ENCODE measurements around the gene ELOVL3. TPM values are rescaled to one million over a fixed set of nuclear protein-coding genes. Genes with fewer than 3 reads are reported as not detected.

ELOVL3 gene, protein sequence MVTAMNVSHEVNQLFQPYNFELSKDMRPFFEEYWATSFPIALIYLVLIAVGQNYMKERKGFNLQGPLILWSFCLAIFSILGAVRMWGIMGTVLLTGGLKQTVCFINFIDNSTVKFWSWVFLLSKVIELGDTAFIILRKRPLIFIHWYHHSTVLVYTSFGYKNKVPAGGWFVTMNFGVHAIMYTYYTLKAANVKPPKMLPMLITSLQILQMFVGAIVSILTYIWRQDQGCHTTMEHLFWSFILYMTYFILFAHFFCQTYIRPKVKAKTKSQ
- not detected in 2 replicates for total RNA-seq (2014; rRNA removed; shearing (Covaris generic))

DNA sequence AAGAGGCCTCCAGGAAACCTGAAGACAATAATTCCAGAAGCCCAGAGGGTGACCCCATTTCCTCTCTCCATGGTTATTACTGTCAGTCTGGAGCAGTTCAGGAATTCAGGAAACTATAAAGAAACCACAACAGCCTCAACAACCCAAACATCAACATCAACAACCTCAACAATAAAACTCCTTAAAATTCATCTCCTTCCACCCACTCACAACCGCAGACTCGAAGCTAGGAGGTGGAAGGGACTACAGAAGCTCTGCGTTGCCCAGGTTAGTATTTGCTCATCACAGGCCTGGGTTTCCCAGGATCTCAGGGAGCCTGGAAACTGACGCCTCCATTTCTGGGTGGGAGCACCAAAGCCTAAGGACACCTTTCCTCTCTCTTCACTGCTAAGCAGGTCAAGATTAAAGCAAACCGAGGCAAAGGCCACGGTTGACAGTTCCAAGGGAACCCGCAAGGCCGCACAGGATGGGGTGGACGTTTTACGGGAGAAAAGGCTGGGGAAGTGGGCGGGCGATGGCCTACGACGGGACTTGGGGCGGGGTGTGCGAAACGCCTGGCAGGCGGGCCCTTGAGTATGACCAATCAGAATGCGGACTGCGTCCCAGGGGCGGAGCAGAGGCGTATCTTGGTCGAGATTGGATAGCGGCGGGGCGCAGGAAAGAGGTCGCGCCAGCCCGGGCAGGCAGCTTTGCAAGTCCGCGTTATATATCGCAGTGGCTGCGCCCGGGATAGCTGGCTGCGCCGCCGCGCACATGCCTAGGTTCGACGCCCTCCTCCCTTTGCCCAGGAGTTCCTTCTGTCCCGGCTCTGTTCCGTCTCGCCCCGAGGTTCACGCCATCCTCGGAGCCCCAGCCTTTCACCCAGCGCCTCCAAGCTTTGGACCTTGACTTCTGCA lies at the start of gene ELOVL3:
Gene ELOVL3 (plus strand): TSS at position 654 of the 896 bp plus-strand sequence. CDS start 250 bp downstream, outside the sequence.

GRCh38 chr10:102241444-102242117 lies 15.5 kb downstream of the ELOVL3 start, which contains the start of gene PITX3:
Gene PITX3 (minus strand): TSS chr10:102241512. CDS start chr10:102232080, 9,432 bp downstream.

DNA sequence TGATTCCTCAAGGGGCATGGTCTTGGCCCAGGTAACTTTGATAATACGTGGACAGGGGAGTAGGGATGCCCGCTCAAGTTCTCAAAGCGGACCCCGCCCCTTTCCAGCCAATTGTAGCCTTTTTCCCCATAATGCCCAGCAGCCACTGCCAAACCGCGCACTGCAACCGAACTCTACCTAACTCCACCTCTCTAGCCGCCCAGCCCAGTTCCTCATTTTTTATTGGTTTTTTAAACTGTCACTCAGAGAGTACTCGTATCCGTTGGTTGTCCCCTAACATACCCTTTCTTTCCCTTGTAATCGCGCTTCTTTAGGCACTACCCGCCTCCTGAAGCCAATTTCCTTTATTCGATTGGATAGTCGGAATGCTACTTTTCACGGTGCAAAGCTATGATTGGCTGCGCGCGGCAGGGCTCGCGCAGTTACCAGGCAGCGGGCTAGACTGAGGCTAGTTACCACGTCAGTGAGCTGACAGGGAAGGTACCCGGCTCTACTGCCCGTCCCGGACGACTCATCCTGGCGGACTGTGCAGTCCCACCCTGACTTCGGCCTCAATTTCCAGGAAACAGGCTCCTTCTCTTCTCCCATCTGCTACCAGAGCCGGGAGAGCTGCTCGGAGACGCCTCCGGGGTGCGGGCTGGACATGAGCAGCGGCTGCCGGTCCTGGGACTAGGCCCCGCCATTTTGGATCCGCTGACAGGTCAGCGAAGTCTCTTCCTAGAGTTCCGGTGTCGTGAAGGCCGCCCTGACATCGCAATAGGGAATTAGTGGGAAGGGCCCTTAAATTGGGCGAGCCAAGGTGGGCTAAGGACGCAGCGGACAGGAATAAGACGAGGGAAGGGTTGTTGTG lies 19.2 kb downstream of the ELOVL3 start, which contains the start of gene GBF1:
Gene GBF1 (plus strand): TSS at position 451 of the 850 bp plus-strand sequence. CDS start 13,407 bp downstream, outside the sequence.

Other genes starting within 250 kb of the ELOVL3 start
- gene ARMH3, start 170.1 kb upstream of the ELOVL3 start, total RNA-seq (2014; rRNA removed; shearing (Covaris generic)): 9.6 and 11.7 TPM in 2 replicates
- gene HPS6, start 160.9 kb upstream of the ELOVL3 start, total RNA-seq (2014; rRNA removed; shearing (Covaris generic)): 31.3 and 35.3 TPM in 2 replicates
- 41.8 and 44.1 TPM in 2 replicates for gene LDB1, start 105.9 kb upstream of the ELOVL3 start, total RNA-seq (2014; rRNA removed; shearing (Covaris generic))
- gene PPRC1, start 93.3 kb upstream of the ELOVL3 start, total RNA-seq (2014; rRNA removed; shearing (Covaris generic)): 56.1 and 57.4 TPM in 2 replicates
- 132 and 158 TPM in 2 replicates for gene NOLC1, start 73.9 kb upstream of the ELOVL3 start, total RNA-seq (2014; rRNA removed; shearing (Covaris generic))
- not detected in 2 replicates for gene PITX3, start 15.2 kb downstream of the ELOVL3 start, total RNA-seq (2014; rRNA removed; shearing (Covaris generic))
- 23.5 and 26.4 TPM in 2 replicates for gene GBF1, start 19.2 kb downstream of the ELOVL3 start, total RNA-seq (2014; rRNA removed; shearing (Covaris generic))
- 61.8 and 73.7 TPM in 2 replicates for gene NFKB2, start 169.4 kb downstream of the ELOVL3 start, total RNA-seq (2014; rRNA removed; shearing (Covaris generic))
- gene PSD, start 192.5 kb downstream of the ELOVL3 start, total RNA-seq (2014; rRNA removed; shearing (Covaris generic)): 0.11 and 1.0 TPM in 2 replicates
- gene FBXL15, start 194.5 kb downstream of the ELOVL3 start, total RNA-seq (2014; rRNA removed; shearing (Covaris generic)): 16.8 and 25.4 TPM in 2 replicates
- 64.5 and 81.4 TPM in 2 replicates for gene CUEDC2, start 206.3 kb downstream of the ELOVL3 start, total RNA-seq (2014; rRNA removed; shearing (Covaris generic))
- 0.11 and 0.34 TPM in 2 replicates for gene C10orf95, start 225.2 kb downstream of the ELOVL3 start, total RNA-seq (2014; rRNA removed; shearing (Covaris generic))

Data from A375 (cell line).